HepG2 (cell line): ENCODE measurements around the gene PMEL. TPM values are rescaled to one million over a fixed set of nuclear protein-coding genes. Genes with fewer than 3 reads are reported as not detected.
A peak's percentile ranks its signal among the peaks of the same experiment; 100 is the strongest.

Experiments
- CEBPB ChIP-seq: IDR thresholded peaks from 2 replicates; pipeline ENCODE4 v1.6.1; 2011; ENCODE audit warnings: low read depth, low read length, improper control_type of control experiment, borderline replicate concordance
- EEA1 ChIP-seq: sonication (generic); formaldehyde crosslinking; IDR thresholded peaks from 2 replicates; pipeline ENCODE4 v1.5.1; 2020; ENCODE audit warnings: mild to moderate bottlenecking, missing genetic modification reagents, borderline replicate concordance
- FOXP1 ChIP-seq, 2 experiments: fragments of 450-650 bp in 1 of 2; IDR thresholded peaks; 2 replicates each; pipeline ENCODE4 v1.6.1; 2017 to 2018; ENCODE audit warnings: antibody characterized with exemption in 1 of 2
- GPN1 ChIP-seq: sonication (generic); formaldehyde crosslinking; IDR thresholded peaks from 2 replicates; pipeline ENCODE4 v1.5.1; 2020; ENCODE audit warnings: missing genetic modification reagents, borderline replicate concordance
- HMG20B ChIP-seq: conservative IDR thresholded peaks from 2 replicates; pipeline ENCODE4 v1.6.1; 2016; ENCODE audit warnings: missing genetic modification reagents, missing compliant biosample characterization
- HNF4G ChIP-seq, 2 experiments: sonication (generic) in 1 of 2; formaldehyde crosslinking in 1 of 2; IDR thresholded peaks; 2 replicates each; pipeline versions ENCODE4 v1.4.0 to v1.6.1; 2011 to 2020; ENCODE audit warnings: borderline replicate concordance in 2 of 2, low read depth in 2 of 2, mild to moderate bottlenecking in 2 of 2, low read length in 1 of 2, missing genetic modification reagents in 1 of 2, moderate library complexity in 1 of 2
- HNRNPK ChIP-seq: fragments of 200-400 bp; formaldehyde crosslinking; IDR thresholded peaks from 2 replicates; pipeline ENCODE4 v1.6.1; 2018; ENCODE audit warnings: low read length, low read depth, moderate library complexity, mild to moderate bottlenecking; ENCODE audit not compliant: poor library complexity, severe bottlenecking
- ISL2 ChIP-seq: sonication (generic); formaldehyde crosslinking; IDR thresholded peaks from 2 replicates; pipeline ENCODE4 v1.5.0; 2020; ENCODE audit warnings: missing genetic modification reagents
- NR3C1 ChIP-seq: sonication (generic); formaldehyde crosslinking; IDR thresholded peaks from 2 replicates; pipeline ENCODE4 v1.4.0; 2020; ENCODE audit warnings: missing genetic modification reagents
- SIX4 ChIP-seq: sonication (generic); formaldehyde crosslinking; IDR thresholded peaks from 2 replicates; pipeline ENCODE4 v1.4.0; 2020; ENCODE audit warnings: missing genetic modification reagents
- SMARCE1 ChIP-seq: fragments of 450-650 bp; IDR thresholded peaks from 2 replicates; pipeline ENCODE4 v1.6.1; 2017; ENCODE audit warnings: borderline replicate concordance
- SRSF1 ChIP-seq: fragments of 200-400 bp; formaldehyde crosslinking; optimal IDR thresholded peaks from 2 replicates; pipeline ENCODE3; 2017; ENCODE audit warnings: mild to moderate bottlenecking, low read depth, low read length, moderate library complexity
- ZFX ChIP-seq: sonication (generic); formaldehyde crosslinking; IDR thresholded peaks from 2 replicates; pipeline ENCODE4 v1.4.0; 2020; ENCODE audit warnings: mild to moderate bottlenecking, low read depth, missing genetic modification reagents, moderate library complexity
- ZNF143 ChIP-seq: sonication (generic); formaldehyde crosslinking; IDR thresholded peaks from 2 replicates; pipeline ENCODE4 v1.4.0; 2020; ENCODE audit warnings: missing genetic modification reagents
- ZNF317 ChIP-seq: sonication (generic); formaldehyde crosslinking; IDR thresholded peaks from 2 replicates; pipeline ENCODE4 v1.5.0; 2020; ENCODE audit warnings: mild to moderate bottlenecking, missing genetic modification reagents
- ZNF431 ChIP-seq: sonication (generic); formaldehyde crosslinking; IDR thresholded peaks from 2 replicates; pipeline ENCODE4 v1.9.0; 2022; ENCODE audit warnings: missing genetic modification reagents, low read depth, mild to moderate bottlenecking, borderline replicate concordance
- ZNF570 ChIP-seq: sonication (generic); formaldehyde crosslinking; IDR thresholded peaks from 2 replicates; pipeline ENCODE4 v1.4.0; 2020; ENCODE audit warnings: mild to moderate bottlenecking, missing genetic modification reagents, borderline replicate concordance
- ZNF776 ChIP-seq: sonication (generic); formaldehyde crosslinking; IDR thresholded peaks from 2 replicates; pipeline ENCODE4 v1.4.0; 2020; ENCODE audit warnings: mild to moderate bottlenecking, missing genetic modification reagents
- polyA plus RNA-seq, 8 experiments: library from polyadenylated mRNA; depleted of rRNA in 3 of 8; stranded (reverse) in 7 of 8; unstranded in 1 of 8; fragments of >200 nt; fragmentation: Illumina TruSeq in 4 of 8; extraction: Trizol in 4 of 8; gene quantifications; 2 replicates each; pipeline versions ENCODE4 v1.2.1 to v1.2.3, GENCODE V29; 2011 to 2016; ENCODE audit warnings: low read depth in 4 of 8, missing spikeins in 1 of 8, mixed read lengths in 1 of 8; ENCODE audit not compliant: insufficient read depth in 1 of 8
- total RNA-seq, 5 experiments: library from RNA; depleted of rRNA; stranded (reverse); fragments of >200 nt; fragmentation: Illumina TruSeq; extraction: Trizol; gene quantifications; 2 replicates each; pipeline ENCODE4 v1.2.3, GENCODE V29; 2016; ENCODE audit warnings: low read depth in 1 of 5
- TF ChIP-seq, protein P1 (sequence below): sonication (generic); formaldehyde crosslinking; IDR thresholded peaks from 2 replicates; pipeline ENCODE4 v1.4.0; 2020; ENCODE audit warnings: missing genetic modification reagents
- TF ChIP-seq, protein P2 (sequence below): sonication (generic); formaldehyde crosslinking; IDR thresholded peaks from 2 replicates; pipeline ENCODE4 v1.4.0; 2020; ENCODE audit warnings: mild to moderate bottlenecking, low read depth, missing genetic modification reagents
- TF ChIP-seq, protein P3 (sequence below): sonication (generic); formaldehyde crosslinking; IDR thresholded peaks from 2 replicates; pipeline ENCODE4 v1.8.0; 2022; ENCODE audit warnings: missing genetic modification reagents, mild to moderate bottlenecking, moderate library complexity, borderline replicate concordance
- TF ChIP-seq, protein P4 (sequence below): sonication (generic); formaldehyde crosslinking; conservative IDR thresholded peaks from 2 replicates; pipeline ENCODE4 v1.4.0; 2020; ENCODE audit warnings: missing genetic modification reagents

Gene PMEL
- total and polyA plus RNA-seq, 2 of the 13 experiments (the other 11 are each of a cell fraction or from before 2014, with no cell fraction given) = 0.49 to 3.3 TPM

DNA sequence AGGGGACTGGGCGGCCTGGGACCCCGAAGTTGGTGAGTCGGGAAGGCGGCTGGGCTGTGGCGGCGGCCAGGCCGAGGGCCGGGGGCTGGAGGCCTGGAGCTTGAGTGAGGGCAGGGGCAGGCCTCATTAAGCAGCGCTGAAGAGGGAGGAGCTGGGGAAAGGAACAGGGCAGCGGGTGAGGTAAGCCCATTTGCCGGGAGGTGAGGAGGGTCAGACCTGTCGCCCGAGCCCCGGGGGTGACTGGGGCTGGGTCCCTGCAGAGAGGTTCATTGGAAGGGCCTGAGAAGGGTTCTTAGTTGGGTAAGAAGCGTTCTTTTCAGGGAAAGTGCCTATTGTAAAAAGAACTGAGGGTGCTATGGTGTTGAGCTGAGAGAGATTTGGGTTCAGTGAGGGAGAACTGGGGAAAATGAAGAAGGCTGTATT is 8.5 kb upstream of the PMEL start (continued):
- TF ChIP-seq, protein P1, sequence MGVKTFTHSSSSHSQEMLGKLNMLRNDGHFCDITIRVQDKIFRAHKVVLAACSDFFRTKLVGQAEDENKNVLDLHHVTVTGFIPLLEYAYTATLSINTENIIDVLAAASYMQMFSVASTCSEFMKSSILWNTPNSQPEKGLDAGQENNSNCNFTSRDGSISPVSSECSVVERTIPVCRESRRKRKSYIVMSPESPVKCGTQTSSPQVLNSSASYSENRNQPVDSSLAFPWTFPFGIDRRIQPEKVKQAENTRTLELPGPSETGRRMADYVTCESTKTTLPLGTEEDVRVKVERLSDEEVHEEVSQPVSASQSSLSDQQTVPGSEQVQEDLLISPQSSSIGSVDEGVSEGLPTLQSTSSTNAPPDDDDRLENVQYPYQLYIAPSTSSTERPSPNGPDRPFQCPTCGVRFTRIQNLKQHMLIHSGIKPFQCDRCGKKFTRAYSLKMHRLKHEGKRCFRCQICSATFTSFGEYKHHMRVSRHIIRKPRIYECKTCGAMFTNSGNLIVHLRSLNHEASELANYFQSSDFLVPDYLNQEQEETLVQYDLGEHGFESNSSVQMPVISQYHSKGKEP = 0 out of 2 replicates have a peak, but pooled peaks have one; percentile 1
- no peak for TF ChIP-seq SMARCE1
- peak; percentile 90 for TF ChIP-seq ZFX (CRISPR knock-in tag)
- TF ChIP-seq, protein P2, sequence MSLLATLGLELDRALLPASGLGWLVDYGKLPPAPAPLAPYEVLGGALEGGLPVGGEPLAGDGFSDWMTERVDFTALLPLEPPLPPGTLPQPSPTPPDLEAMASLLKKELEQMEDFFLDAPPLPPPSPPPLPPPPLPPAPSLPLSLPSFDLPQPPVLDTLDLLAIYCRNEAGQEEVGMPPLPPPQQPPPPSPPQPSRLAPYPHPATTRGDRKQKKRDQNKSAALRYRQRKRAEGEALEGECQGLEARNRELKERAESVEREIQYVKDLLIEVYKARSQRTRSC = no peak
- TF ChIP-seq ZNF317 (CRISPR knock-in tag) = 0 out of 2 replicates have a peak, but pooled peaks have one; percentile 4
- TF ChIP-seq, protein P3, sequence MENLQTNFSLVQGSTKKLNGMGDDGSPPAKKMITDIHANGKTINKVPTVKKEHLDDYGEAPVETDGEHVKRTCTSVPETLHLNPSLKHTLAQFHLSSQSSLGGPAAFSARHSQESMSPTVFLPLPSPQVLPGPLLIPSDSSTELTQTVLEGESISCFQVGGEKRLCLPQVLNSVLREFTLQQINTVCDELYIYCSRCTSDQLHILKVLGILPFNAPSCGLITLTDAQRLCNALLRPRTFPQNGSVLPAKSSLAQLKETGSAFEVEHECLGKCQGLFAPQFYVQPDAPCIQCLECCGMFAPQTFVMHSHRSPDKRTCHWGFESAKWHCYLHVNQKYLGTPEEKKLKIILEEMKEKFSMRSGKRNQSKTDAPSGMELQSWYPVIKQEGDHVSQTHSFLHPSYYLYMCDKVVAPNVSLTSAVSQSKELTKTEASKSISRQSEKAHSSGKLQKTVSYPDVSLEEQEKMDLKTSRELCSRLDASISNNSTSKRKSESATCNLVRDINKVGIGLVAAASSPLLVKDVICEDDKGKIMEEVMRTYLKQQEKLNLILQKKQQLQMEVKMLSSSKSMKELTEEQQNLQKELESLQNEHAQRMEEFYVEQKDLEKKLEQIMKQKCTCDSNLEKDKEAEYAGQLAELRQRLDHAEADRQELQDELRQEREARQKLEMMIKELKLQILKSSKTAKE (CRISPR knock-in tag) = no peak
- TF ChIP-seq ZNF143 = no peak
- TF ChIP-seq HMG20B (CRISPR knock-in tag) = no peak
- no peak; the same call in 1 of the 2 replicates for TF ChIP-seq EEA1
- TF ChIP-seq HNF4G (IDR thresholded peaks at IDR 0.05; ENCODE audit: borderline replicate concordance, low read depth, low read length) = no peak
- TF ChIP-seq HNF4G (CRISPR knock-in tag; IDR thresholded peaks at IDR 0.05; ENCODE audit: borderline replicate concordance, low read depth) = no peak
- no peak for TF ChIP-seq GPN1 (CRISPR knock-in tag)
- 0 out of 2 replicates have a peak, but pooled peaks have one; percentile 16 for TF ChIP-seq ZNF570 (CRISPR knock-in tag)
- TF ChIP-seq ZNF431 (CRISPR knock-in tag) = 0 out of 2 replicates have a peak, but pooled peaks have one; percentile 19
- TF ChIP-seq ISL2 (CRISPR knock-in tag) = no peak
- no peak; the same call in 1 of the 2 replicates for TF ChIP-seq ZNF776
- TF ChIP-seq, protein P4, sequence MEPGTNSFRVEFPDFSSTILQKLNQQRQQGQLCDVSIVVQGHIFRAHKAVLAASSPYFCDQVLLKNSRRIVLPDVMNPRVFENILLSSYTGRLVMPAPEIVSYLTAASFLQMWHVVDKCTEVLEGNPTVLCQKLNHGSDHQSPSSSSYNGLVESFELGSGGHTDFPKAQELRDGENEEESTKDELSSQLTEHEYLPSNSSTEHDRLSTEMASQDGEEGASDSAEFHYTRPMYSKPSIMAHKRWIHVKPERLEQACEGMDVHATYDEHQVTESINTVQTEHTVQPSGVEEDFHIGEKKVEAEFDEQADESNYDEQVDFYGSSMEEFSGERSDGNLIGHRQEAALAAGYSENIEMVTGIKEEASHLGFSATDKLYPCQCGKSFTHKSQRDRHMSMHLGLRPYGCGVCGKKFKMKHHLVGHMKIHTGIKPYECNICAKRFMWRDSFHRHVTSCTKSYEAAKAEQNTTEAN = no peak
- TF ChIP-seq SRSF1 = no peak
- TF ChIP-seq HNRNPK = no peak
- no peak for TF ChIP-seq FOXP1 (IDR thresholded peaks at IDR 0.05)
- no peak for TF ChIP-seq FOXP1 (CRISPR knock-in tag; IDR thresholded peaks at IDR 0.05)
- no peak for TF ChIP-seq NR3C1 (CRISPR knock-in tag)
- no peak for TF ChIP-seq CEBPB
- no peak for TF ChIP-seq SIX4 (CRISPR knock-in tag)
